Astrocyte of the spinal cord (primary cell): ENCODE results near the gene NCEH1.

Experiments
- DNase-seq: peaks from one replicate; pipeline ENCODE4 v3.0.0; 2011; ENCODE audit warnings: low read depth, low spot score
- H3K4me3 ChIP-seq: 2 replicates; pipeline ENCODE4 v1.5.1; 2011; ENCODE audit warnings: low read depth, mild to moderate bottlenecking, low read length, moderate library complexity
- in situ Hi-C: cut with HindIII; loops from 2 replicates; pipeline ENCODE4 v1.10.0; 2017; ENCODE audit warnings: low sequenced_read_pairs
- TF ChIP-seq, protein P1 (sequence below): IDR thresholded peaks from 2 replicates; pipeline ENCODE4 v1.5.1; 2012; ENCODE audit warnings: low read depth, mild to moderate bottlenecking, low read length, inconsistent platforms

NCEH1 gene

DNA sequence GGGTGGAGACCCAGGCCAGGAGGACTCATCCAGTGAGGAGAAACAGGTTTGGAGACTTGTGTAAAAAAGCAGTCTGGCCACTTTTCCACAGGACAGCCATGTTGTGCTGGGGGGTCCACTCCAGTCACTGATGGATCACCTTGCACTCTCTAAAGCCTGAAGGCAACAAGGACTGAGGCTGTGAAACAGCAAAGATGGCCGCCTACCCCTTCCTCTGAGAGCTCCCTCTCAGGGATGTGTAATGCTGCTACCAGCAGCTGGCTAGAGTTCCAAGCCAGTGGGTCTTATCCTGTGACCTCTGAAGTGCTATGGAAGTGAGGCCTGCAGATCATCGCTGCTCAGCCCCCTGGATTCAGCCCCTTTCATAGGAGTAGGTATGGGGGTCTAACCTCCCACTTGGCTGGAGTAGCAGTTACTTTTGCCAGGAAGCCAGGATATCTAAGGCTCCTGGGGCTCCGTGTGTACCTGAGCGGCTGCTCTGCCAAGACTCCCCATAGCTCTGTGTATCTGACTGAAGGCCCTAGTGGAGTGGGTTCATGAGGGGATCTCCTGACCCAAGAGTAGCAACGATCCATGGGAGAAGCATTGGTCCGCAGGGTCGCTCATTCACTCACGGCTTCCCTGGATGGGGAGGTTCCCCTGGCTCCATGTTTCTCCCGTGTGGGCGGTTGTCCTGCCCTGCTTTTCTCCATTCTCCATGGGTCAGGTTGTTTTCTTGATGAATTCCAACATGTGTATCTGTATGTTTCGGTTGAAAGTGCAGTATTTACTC is 117.8 kb downstream of the NCEH1 start:
- TF ChIP-seq, protein P1, sequence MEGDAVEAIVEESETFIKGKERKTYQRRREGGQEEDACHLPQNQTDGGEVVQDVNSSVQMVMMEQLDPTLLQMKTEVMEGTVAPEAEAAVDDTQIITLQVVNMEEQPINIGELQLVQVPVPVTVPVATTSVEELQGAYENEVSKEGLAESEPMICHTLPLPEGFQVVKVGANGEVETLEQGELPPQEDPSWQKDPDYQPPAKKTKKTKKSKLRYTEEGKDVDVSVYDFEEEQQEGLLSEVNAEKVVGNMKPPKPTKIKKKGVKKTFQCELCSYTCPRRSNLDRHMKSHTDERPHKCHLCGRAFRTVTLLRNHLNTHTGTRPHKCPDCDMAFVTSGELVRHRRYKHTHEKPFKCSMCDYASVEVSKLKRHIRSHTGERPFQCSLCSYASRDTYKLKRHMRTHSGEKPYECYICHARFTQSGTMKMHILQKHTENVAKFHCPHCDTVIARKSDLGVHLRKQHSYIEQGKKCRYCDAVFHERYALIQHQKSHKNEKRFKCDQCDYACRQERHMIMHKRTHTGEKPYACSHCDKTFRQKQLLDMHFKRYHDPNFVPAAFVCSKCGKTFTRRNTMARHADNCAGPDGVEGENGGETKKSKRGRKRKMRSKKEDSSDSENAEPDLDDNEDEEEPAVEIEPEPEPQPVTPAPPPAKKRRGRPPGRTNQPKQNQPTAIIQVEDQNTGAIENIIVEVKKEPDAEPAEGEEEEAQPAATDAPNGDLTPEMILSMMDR, result no peak
- DNase-seq, result no peak
- in situ Hi-C loops, result no loop called here
- H3K4me3 ChIP-seq, result no peak overlapping the region

DNA sequence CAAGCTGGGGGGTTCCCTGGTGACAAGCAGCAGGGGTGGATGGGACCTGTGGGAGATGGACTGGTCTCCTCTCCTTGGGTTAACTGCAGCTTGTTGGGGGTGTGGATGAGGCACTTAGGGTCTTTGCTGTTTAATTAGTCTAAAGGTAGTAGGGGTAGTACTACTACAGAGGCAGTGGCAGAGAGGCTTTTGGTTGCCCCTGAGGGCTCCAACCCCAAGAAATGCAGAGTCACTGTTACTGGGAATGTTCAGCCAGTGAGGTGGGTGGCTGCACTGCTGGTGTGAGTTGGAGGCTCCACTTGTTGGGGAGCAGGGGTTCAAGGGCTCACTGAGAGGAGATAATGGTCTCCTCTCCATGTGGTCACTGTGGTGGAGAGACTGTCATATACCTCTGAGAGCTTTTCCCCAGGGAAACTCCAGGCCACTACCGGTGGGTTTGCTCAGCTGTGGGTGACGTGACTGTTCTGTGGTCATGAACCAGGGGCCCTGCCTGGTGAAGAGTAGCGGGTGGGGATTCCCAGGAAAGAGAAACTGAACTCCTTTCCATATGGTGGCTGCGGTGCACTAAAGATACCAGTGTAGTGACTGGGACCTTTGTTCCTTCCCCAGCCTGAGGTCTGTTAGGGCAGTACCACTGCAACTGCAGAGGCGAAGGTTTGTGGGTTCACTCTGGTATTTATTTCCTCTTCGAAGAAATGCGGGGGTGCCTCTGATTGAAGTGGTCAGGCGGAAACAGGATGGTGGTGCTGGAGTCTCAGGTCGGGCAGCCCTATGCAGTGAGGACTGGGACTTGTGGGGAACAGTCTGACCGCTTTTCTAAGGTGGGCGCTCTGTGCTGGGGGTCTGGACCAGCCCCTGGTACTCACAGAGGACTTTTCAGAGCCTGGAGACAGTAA is 118.7 kb downstream of the NCEH1 start:
- H3K4me3 ChIP-seq, result no peak overlapping the region
- no peak for DNase-seq
- in situ Hi-C loops, result no loop called here
- TF ChIP-seq, protein P1, result no peak

GRCh38 chr3:172591125-172591605 is 119.7 kb downstream of the NCEH1 start:
- DNase-seq, result no peak
- no peak overlapping the region for H3K4me3 ChIP-seq
- in situ Hi-C loops, result no loop called here
- TF ChIP-seq, protein P1, result no peak

- in situ Hi-C loops, result no loop called here
- no peak overlapping the region for H3K4me3 ChIP-seq
- DNase-seq, result peak; percentile 26
- TF ChIP-seq, protein P1, result no peak
Measured at GRCh38 chr3:172586436-172586835, 124.4 kb downstream of the NCEH1 start.

DNA sequence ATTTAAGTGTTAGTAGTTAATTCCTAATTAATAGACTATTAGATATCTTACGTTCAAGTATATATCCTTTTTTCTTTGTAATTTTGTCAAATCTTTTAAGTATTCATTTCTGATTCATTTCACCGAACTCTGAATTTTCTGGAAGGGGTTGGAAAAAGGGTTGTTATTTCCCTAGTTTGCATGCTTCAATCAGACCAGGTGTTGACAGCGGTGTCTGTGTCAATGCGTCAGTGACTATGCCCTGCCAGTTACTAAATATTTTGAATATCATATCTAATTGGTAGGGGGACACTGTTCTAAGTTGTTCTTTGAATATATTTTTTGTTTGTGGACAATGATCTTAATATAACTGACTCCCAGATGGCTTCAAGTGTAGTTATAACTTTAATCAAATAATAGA is 124.9 kb downstream of the NCEH1 start:
- no peak overlapping the region for H3K4me3 ChIP-seq
- in situ Hi-C loops, result no loop called here

DNA sequence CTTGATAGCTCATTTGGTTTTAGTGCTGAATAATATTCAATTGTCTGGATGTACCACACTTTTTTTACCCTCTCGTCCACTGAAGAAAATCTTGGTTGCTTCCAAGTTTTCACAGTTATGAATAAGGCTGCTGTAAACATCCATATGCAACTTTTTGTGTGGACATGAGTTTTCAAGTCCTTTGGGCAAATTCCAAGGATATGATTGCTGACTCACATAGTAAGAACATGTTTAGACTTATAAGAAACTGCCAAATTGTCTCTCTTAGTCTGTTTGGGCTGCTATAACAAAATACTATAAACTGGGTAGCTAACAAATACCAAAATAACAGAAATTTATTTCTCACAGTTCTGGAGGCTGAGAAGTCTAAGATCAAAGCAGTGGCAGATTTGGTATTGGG is 128.2 kb downstream of the NCEH1 start:
- no peak for DNase-seq
- TF ChIP-seq, protein P1, result no peak
- in situ Hi-C loops, result no loop called here
- no peak overlapping the region for H3K4me3 ChIP-seq

More for the DNA sequence above, 124.9 kb downstream of the NCEH1 start:
- TF ChIP-seq, protein P1, result no peak
- no peak for DNase-seq
